Glomerular visceral epithelial cell (primary cell): Measurements from ENCODE around the gene RASGRP4.
A peak's percentile ranks its signal among the peaks of the same experiment; 100 is the strongest.
"Not testable (repeated sequence)": the region's sequence is repeated elsewhere in the genome, so short reads cannot be mapped to it uniquely, and the experiment has no call there.

Experiments used
- DNase-seq: peaks from one replicate; pipeline ENCODE4 v3.0.0-alpha.2; 2016; ENCODE audit errors: extremely low spot score

Gene RASGRP4

GRCh38 chr19:38371081-38371480 lies 54.9 kb downstream of the RASGRP4 start:
- no peak for DNase-seq

GRCh38 chr19:38370299-38370698 lies 55.7 kb downstream of the RASGRP4 start:
- no peak for DNase-seq

GRCh38 chr19:38369584-38369983 lies 56.4 kb downstream of the RASGRP4 start:
- no peak for DNase-seq

GRCh38 chr19:38367041-38367440 lies 59.0 kb downstream of the RASGRP4 start:
- DNase-seq = no peak

GRCh38 chr19:38362946-38363688 lies 62.9 kb downstream of the RASGRP4 start:
- not testable (repeated sequence) for DNase-seq

- peak; percentile 79 for DNase-seq
Measured at GRCh38 chr19:38362076-38362945, 63.7 kb downstream of the RASGRP4 start.

- peak; percentile 87 for DNase-seq
Measured at GRCh38 chr19:38361633-38362075, 64.4 kb downstream of the RASGRP4 start.

GRCh38 chr19:38360839-38361631 lies 65.0 kb downstream of the RASGRP4 start:
- DNase-seq = no peak

- no peak for DNase-seq
Measured at GRCh38 chr19:38360351-38360750, 65.7 kb downstream of the RASGRP4 start.

GRCh38 chr19:38359242-38360021 lies 66.6 kb downstream of the RASGRP4 start:
- no peak for DNase-seq
